Naive thymus-derived CD8-positive, alpha-beta T cell (primary cell): ENCODE data around the gene TTC9B. TPM values are rescaled to one million over a fixed set of nuclear protein-coding genes. Genes with fewer than 3 reads are reported as not detected.

Source experiments
- ATAC-seq, 2 donors: fragments of 150-1000 bp; cut with Tn5 transposase in 1 of 2; sonication (Bioruptor Pico), chemical (Tn5 transposase) in 1 of 2; 1 replicate in 1 of 2; 2 replicates in 1 of 2; pipeline ENCODE4 v1.10.0; 2021; ENCODE audit warnings: mild to moderate bottlenecking in 2 of 2, moderate library complexity in 2 of 2
- POLR2A ChIA-PET: fragments of 350-600 bp; sonication (Branson Sonifier 250); formaldehyde crosslinking; loops from one replicate; lab custom pipeline; 2021; ENCODE audit warnings: antibody characterized with exemption; lab: Charles Lee
- DNase-seq, 10 donors: peaks; one replicate each; pipeline versions ENCODE4 v3.0.0 to v3.0.0-alpha.2; 2020 to 2022
- H3K27ac Mint-ChIP-seq, 10 donors: one replicate each; pipeline ENCODE4 v1.8.0; 2020 to 2022; ENCODE audit warnings: mild to moderate bottlenecking in 10 of 10, mixed read lengths in 10 of 10, moderate library complexity in 4 of 10, inconsistent platforms in 1 of 10
- H3K27me3 Mint-ChIP-seq, 5 donors: one replicate each; pipeline ENCODE4 v1.8.0; 2021 to 2022; ENCODE audit warnings: mixed read lengths in 5 of 5
- H3K36me3 Mint-ChIP-seq, 3 donors: one replicate each; pipeline ENCODE4 v1.8.0; 2020 to 2022; ENCODE audit warnings: mixed read lengths in 3 of 3, mild to moderate bottlenecking in 2 of 3, inconsistent platforms in 1 of 3
- H3K4me1 Mint-ChIP-seq, 4 donors: one replicate each; pipeline ENCODE4 v1.8.0; 2021 to 2022; ENCODE audit warnings: mixed read lengths in 4 of 4
- H3K4me3 Mint-ChIP-seq, 10 donors: one replicate each; pipeline ENCODE4 v1.8.0; 2020 to 2022; ENCODE audit warnings: mild to moderate bottlenecking in 10 of 10, mixed read lengths in 10 of 10, moderate library complexity in 6 of 10, inconsistent platforms in 1 of 10
- H3K9me3 Mint-ChIP-seq, 9 donors: one replicate each; pipeline ENCODE4 v1.8.0; 2020 to 2022; ENCODE audit warnings: mixed read lengths in 9 of 9, mild to moderate bottlenecking in 3 of 9, inconsistent platforms in 1 of 9, moderate library complexity in 1 of 9
- polyA plus RNA-seq, 3 donors: library from polyadenylated mRNA; unstranded; fragments of 300-500 nt; fragmentation: Illumina TruSeq; gene quantifications; one replicate each; pipeline ENCODE4 v1.2.3, GENCODE V29; 2021
- total RNA-seq, 8 experiments: library from RNA in 2 of 8; stranded (reverse) in 2 of 8; gene quantifications; one replicate each; pipeline ENCODE4 v1.2.3 and lab custom pipeline; 2021 to 2026

TTC9B gene
- total and polyA plus RNA-seq, 5 experiments from 2014 or later, result not detected

- DNase-seq (no peak), ATAC-seq (no peak)
- Mint-ChIP-seq H3K9me3 (peaks cover 0 to 2% (median 0%) of the 10 kb centered on the region in 9 donors), H3K4me3 (peak overlapping the region in 1 of 10 donors; percentile 59), H3K36me3 (peaks cover 0 to 3% (median 1%) of the 10 kb centered on the region in 3 donors), H3K27ac (peak overlapping the region in 1 of 10 donors; percentile 54), H3K4me1 (peaks cover 4 to 9% (median 7%) of the 10 kb centered on the region in 4 donors), H3K27me3 (peaks cover 18 to 47% (median 27%) of the 10 kb centered on the region in 5 donors)
- POLR2A ChIA-PET, result interaction anchor here (1.0 kb wide), 1 partner anchor 73 kb away, joined by 3 read pairs; no protein-coding TSS in a partner anchor
Measured at GRCh38 chr19:40216777-40217026, 1.5 kb downstream of the TTC9B start.

GRCh38 chr19:40216013-40216776, 2.0 kb downstream of the TTC9B start:
- Mint-ChIP-seq H3K36me3 (peaks cover 0 to 8% (median 5%) of the 10 kb centered on the region in 3 donors), H3K27ac (peak overlapping the region in 2 of 10 donors; percentile 54 to 56), H3K9me3 (peaks cover 0 to 2% (median 0%) of the 10 kb centered on the region in 9 donors), H3K4me3 (peak overlapping the region in 1 of 10 donors; percentile 4), H3K4me1 (peaks cover 4 to 9% (median 6%) of the 10 kb centered on the region in 4 donors), H3K27me3 (peaks cover 18 to 43% (median 26%) of the 10 kb centered on the region in 5 donors)
- POLR2A ChIA-PET, result interaction anchor here (1.0 kb wide), 1 partner anchor 73 kb away, joined by 3 read pairs; no protein-coding TSS in a partner anchor
- no peak for DNase-seq
- ATAC-seq, result no peak

- peaks cover 4 to 9% (median 6%) of the 10 kb centered on the region in 4 donors for H3K4me1 Mint-ChIP-seq
- no peak overlapping the region for H3K27ac Mint-ChIP-seq
- no peak overlapping the region for H3K4me3 Mint-ChIP-seq
- DNase-seq (no peak), ATAC-seq (no peak)
- H3K9me3 Mint-ChIP-seq, result peaks cover 0 to 2% (median 0%) of the 10 kb centered on the region in 9 donors
- peaks cover 15 to 35% (median 21%) of the 10 kb centered on the region in 5 donors for H3K27me3 Mint-ChIP-seq
- peaks cover 0 to 17% (median 8%) of the 10 kb centered on the region in 3 donors for H3K36me3 Mint-ChIP-seq
- POLR2A ChIA-PET, result no interaction called here
Measured at GRCh38 chr19:40214936-40215335, 3.2 kb downstream of the TTC9B start.

GRCh38 chr19:40213882-40214570, 4.2 kb downstream of the TTC9B start:
- Mint-ChIP-seq H3K27me3 (peaks cover 10 to 26% (median 13%) of the 10 kb centered on the region in 5 donors), H3K4me1 (peaks cover 4 to 9% (median 6%) of the 10 kb centered on the region in 4 donors), H3K27ac (no peak overlapping the region), H3K4me3 (no peak overlapping the region), H3K36me3 (peaks cover 0 to 25% (median 8%) of the 10 kb centered on the region in 3 donors), H3K9me3 (peaks cover 0 to 2% (median 0%) of the 10 kb centered on the region in 9 donors)
- DNase-seq (no peak), ATAC-seq (no peak)
- POLR2A ChIA-PET, result interaction anchor here (0.5 to 0.6 kb wide), 2 partner anchors 127 to 1049 kb away, joined by 3 to 5 read pairs; no protein-coding TSS in a partner anchor

GRCh38 chr19:40213251-40213829, 4.8 kb downstream of the TTC9B start:
- POLR2A ChIA-PET, result interaction anchor here (0.6 kb wide), 1 partner anchor 1049 kb away, joined by 5 read pairs; no protein-coding TSS in a partner anchor
- Mint-ChIP-seq H3K36me3 (peaks cover 0 to 27% (median 8%) of the 10 kb centered on the region in 3 donors), H3K9me3 (peaks cover 0 to 2% (median 0%) of the 10 kb centered on the region in 9 donors), H3K27me3 (peaks cover 7 to 19% (median 10%) of the 10 kb centered on the region in 5 donors), H3K4me3 (no peak overlapping the region), H3K4me1 (peaks cover 4 to 7% (median 5%) of the 10 kb centered on the region in 4 donors), H3K27ac (no peak overlapping the region)
- no peak for ATAC-seq
- DNase-seq, result no peak

DNA sequence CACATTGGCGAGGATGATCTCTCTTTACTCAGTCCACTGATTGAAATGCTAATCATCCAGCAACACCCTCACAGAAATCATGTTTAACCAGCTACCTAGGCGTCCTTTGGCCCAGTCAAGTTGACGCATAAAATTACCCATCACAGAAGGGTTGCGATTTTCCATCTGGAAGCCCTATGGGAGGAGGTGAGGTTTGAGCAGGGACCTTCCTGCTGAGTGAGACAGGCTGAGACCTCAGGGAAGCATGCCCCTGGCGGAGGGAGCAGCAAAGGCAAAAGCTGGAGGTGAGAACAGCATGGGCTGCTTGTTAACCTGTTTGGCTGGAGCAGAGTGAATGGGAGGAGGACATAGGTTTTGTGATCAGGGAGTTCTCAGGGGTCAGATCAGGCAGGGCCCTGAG, 7.3 kb downstream of the TTC9B start:
- POLR2A ChIA-PET, result interaction anchor here (0.7 kb wide), 1 partner anchor 22 kb away, joined by 3 read pairs; no protein-coding TSS in a partner anchor
- Mint-ChIP-seq H3K4me1 (no peaks in the 10 kb centered on the region), H3K4me3 (no peak overlapping the region), H3K27me3 (peaks cover 0 to 2% (median 0%) of the 10 kb centered on the region in 5 donors), H3K36me3 (peaks cover 0 to 31% (median 10%) of the 10 kb centered on the region in 3 donors), H3K9me3 (peaks cover 0 to 2% (median 0%) of the 10 kb centered on the region in 9 donors), H3K27ac (no peak overlapping the region)
- DNase-seq, result no peak
- no peak for ATAC-seq

GRCh38 chr19:40208602-40209001, 9.6 kb downstream of the TTC9B start:
- Mint-ChIP-seq H3K9me3 (peaks cover 0 to 2% (median 0%) of the 10 kb centered on the region in 9 donors), H3K36me3 (peaks cover 0 to 40% (median 10%) of the 10 kb centered on the region in 3 donors), H3K4me3 (no peak overlapping the region), H3K4me1 (peaks cover 0 to 4% (median under 1%) of the 10 kb centered on the region in 4 donors), H3K27ac (no peak overlapping the region), H3K27me3 (no peaks in the 10 kb centered on the region)
- ATAC-seq (no peak), DNase-seq (no peak)
- POLR2A ChIA-PET, result no interaction called here

- Mint-ChIP-seq H3K4me1 (peaks cover 0 to 5% (median under 1%) of the 10 kb centered on the region in 4 donors), H3K27ac (no peak overlapping the region), H3K9me3 (no peaks in the 10 kb centered on the region), H3K4me3 (no peak overlapping the region), H3K27me3 (no peaks in the 10 kb centered on the region), H3K36me3 (peaks cover 0 to 31% (median 3%) of the 10 kb centered on the region in 3 donors)
- DNase-seq (no peak), ATAC-seq (no peak)
- POLR2A ChIA-PET, result no interaction called here
Measured at GRCh38 chr19:40205760-40206159, 12.4 kb downstream of the TTC9B start.

DNA sequence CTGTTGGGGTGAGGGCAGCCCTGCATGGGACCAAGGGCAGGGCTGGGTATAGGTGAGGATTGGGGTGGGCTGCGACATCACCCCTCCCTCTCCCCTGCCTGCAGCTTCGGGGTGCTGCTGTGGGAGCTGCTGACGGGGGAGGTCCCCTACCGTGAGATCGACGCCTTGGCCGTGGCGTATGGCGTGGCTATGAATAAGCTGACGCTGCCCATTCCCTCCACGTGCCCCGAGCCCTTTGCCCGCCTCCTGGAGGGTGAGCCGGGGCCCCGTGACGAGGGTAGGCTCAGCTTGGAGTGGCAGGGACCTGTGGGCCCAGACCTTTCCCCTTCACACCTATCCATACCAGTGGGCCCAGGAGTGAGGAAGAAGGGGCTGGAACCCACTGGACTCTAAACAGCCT, 13.8 kb downstream of the TTC9B start:
- Mint-ChIP-seq H3K4me1 (peaks cover 0 to 5% (median under 1%) of the 10 kb centered on the region in 4 donors), H3K27ac (no peak overlapping the region), H3K9me3 (no peaks in the 10 kb centered on the region), H3K27me3 (no peaks in the 10 kb centered on the region), H3K4me3 (no peak overlapping the region), H3K36me3 (peaks cover 0 to 20% (median 1%) of the 10 kb centered on the region in 3 donors)
- DNase-seq, result no peak
- POLR2A ChIA-PET, result interaction anchor here (0.9 kb wide), 1 partner anchor 60 kb away, joined by 4 read pairs; no protein-coding TSS in a partner anchor
- ATAC-seq, result no peak

GRCh38 chr19:40200341-40201099, 17.7 kb downstream of the TTC9B start:
- Mint-ChIP-seq H3K36me3 (peaks cover 0 to 15% (median 0%) of the 10 kb centered on the region in 3 donors), H3K9me3 (no peaks in the 10 kb centered on the region), H3K27ac (no peak overlapping the region), H3K27me3 (no peaks in the 10 kb centered on the region), H3K4me1 (peaks cover 0 to 8% (median under 1%) of the 10 kb centered on the region in 4 donors), H3K4me3 (no peak overlapping the region)
- ATAC-seq, result no peak
- POLR2A ChIA-PET, result interaction anchor here (0.6 to 0.7 kb wide), 2 partner anchors 26 to 329 kb away, joined by 5 to 6 read pairs; no protein-coding TSS in a partner anchor
- DNase-seq, result no peak

DNA sequence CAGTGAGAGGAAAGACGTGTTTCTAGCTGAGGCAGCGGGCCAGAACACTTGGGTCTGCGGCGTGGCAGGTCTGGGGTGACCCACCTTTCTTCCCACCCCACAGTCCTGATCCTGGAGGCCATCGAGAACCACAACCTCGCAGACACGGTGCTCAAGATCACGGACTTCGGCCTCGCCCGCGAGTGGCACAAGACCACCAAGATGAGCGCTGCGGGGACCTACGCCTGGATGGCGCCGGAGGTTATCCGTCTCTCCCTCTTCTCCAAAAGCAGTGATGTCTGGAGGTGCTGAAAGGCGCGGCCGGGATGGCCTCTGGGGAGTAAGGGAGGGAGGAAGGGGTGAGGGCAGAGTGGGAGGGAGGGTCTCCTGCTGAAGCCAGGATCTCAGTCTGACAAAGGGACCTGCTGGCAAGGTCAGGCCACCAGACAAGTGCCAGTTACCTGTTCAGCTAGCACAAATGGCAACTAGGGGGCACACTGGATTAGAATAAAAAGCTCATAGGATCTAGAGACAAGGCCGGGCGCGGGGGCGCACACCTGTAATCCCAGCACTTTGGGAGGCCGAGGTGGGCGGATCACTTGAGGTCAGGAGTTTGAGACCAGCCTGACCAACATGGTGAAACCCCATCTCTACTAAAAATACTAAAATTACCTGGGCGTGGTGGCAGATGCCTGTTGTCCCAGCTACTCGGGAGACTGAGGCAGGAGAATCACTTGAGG, 19.8 kb downstream of the TTC9B start:
- Mint-ChIP-seq H3K36me3 (peaks cover 0 to 6% (median 0%) of the 10 kb centered on the region in 3 donors), H3K27me3 (no peaks in the 10 kb centered on the region), H3K4me1 (peaks cover 12 to 16% (median 15%) of the 10 kb centered on the region in 4 donors), H3K27ac (no peak overlapping the region), H3K4me3 (no peak overlapping the region), H3K9me3 (no peaks in the 10 kb centered on the region)
- POLR2A ChIA-PET, result no interaction called here
- ATAC-seq (no peak), DNase-seq (no peak)
